Effector memory CD8-positive, alpha-beta T cell (primary cell): ENCODE results near the gene KDM4B.

ENCODE experiments used
- ATAC-seq: fragments of 150-1000 bp; cut with Tn5 transposase; replicated peaks from 2 replicates; pipeline ENCODE4 v1.10.0; 2021; ENCODE audit warnings: mild to moderate bottlenecking, moderate library complexity
- DNase-seq, 3 experiments: peaks; one replicate each; pipeline ENCODE4 v3.0.0; 2021
- H3K27ac Mint-ChIP-seq, 2 donors: one replicate each; pipeline ENCODE4 v1.8.0; 2022; ENCODE audit warnings: mild to moderate bottlenecking in 2 of 2, mixed read lengths in 2 of 2, moderate library complexity in 2 of 2
- H3K27me3 Mint-ChIP-seq, 2 donors: one replicate each; pipeline ENCODE4 v1.8.0; 2022; ENCODE audit warnings: mixed read lengths in 2 of 2
- H3K36me3 Mint-ChIP-seq: one replicate; pipeline ENCODE4 v1.8.0; 2022; ENCODE audit warnings: mild to moderate bottlenecking, moderate library complexity, mixed read lengths; ENCODE audit not compliant: insufficient read depth
- H3K4me1 Mint-ChIP-seq, 2 donors: one replicate each; pipeline ENCODE4 v1.8.0; 2022; ENCODE audit warnings: low read depth in 2 of 2, mixed read lengths in 2 of 2
- H3K4me3 Mint-ChIP-seq, 2 donors: one replicate each; pipeline ENCODE4 v1.8.0; 2022; ENCODE audit warnings: mild to moderate bottlenecking in 2 of 2, mixed read lengths in 2 of 2, moderate library complexity in 2 of 2
- H3K9me3 Mint-ChIP-seq, 2 donors: one replicate each; pipeline ENCODE4 v1.8.0; 2022; ENCODE audit warnings: mixed read lengths in 2 of 2

KDM4B gene

GRCh38 chr19:5196832-5197231 is 227.9 kb downstream of the KDM4B start:
- ATAC-seq: no peak
- H3K4me3 Mint-ChIP-seq: no peak overlapping the region
- H3K27me3 Mint-ChIP-seq: no peaks in the 10 kb centered on the region

DNA sequence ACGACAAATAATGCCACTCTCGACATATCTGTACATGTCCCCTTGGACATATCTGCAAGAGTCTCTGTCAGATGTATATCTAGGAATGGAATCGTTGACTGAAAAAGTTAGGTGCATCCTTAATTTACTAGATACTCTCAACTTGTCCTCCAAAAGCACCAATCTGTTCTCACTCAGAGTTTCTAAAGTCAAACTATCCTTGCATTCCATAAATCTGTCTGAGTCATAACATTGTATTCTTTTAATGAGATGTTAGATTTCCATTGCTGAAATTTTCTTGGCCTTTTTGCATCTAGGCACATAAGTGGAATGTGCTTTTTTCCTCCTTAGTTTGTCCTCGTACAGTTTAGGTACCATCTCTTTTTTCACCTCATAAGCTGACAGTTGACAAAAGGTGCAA is 231.9 kb downstream of the KDM4B start:
- DNase-seq: no peak
- H3K36me3 Mint-ChIP-seq: peaks cover 2% of the 10 kb centered on the region
- no peaks in the 10 kb centered on the region for H3K4me1 Mint-ChIP-seq
- H3K4me3 Mint-ChIP-seq: no peak overlapping the region
- no peak for ATAC-seq
- H3K27ac Mint-ChIP-seq: no peak overlapping the region
- H3K9me3 Mint-ChIP-seq: no peaks in the 10 kb centered on the region
- H3K27me3 Mint-ChIP-seq: no peaks in the 10 kb centered on the region

More at GRCh38 chr19:5196832-5197231, 227.9 kb downstream of the KDM4B start:
- Mint-ChIP-seq H3K36me3 (no peaks in the 10 kb centered on the region), H3K9me3 (no peaks in the 10 kb centered on the region), H3K27ac (no peak overlapping the region), H3K4me1 (no peaks in the 10 kb centered on the region)
- DNase-seq: no peak

GRCh38 chr19:5202553-5202952 is 233.6 kb downstream of the KDM4B start:
- H3K36me3 Mint-ChIP-seq: peaks cover 2% of the 10 kb centered on the region
- H3K9me3 Mint-ChIP-seq: no peaks in the 10 kb centered on the region
- no peak for DNase-seq
- H3K27ac Mint-ChIP-seq: no peak overlapping the region
- no peaks in the 10 kb centered on the region for H3K4me1 Mint-ChIP-seq
- H3K27me3 Mint-ChIP-seq: no peaks in the 10 kb centered on the region
- H3K4me3 Mint-ChIP-seq: no peak overlapping the region
- ATAC-seq: no peak
